GM23338 (cell line): ENCODE measurements around the gene NPY.

Experiments used
- EZH2phosphoT487 ChIP-seq: fragments of 200-600 bp; sonication (generic); IDR thresholded peaks from one replicate; pipeline ENCODE4 v1.8.1; 2018; ENCODE audit warnings: antibody characterized with exemption; ENCODE audit not compliant: unreplicated experiment
- REST ChIP-seq: IDR thresholded peaks from one replicate; pipeline ENCODE4 v1.6.1; 2018; ENCODE audit warnings: antibody characterized with exemption; ENCODE audit not compliant: unreplicated experiment
- TF ChIP-seq, protein P1 (sequence below), 2 experiments: fragments of 200-600 bp in 1 of 2; sonication (generic) in 1 of 2; conservative IDR thresholded peaks; 2 replicates each; pipeline versions ENCODE4 v1.5.1 to v1.6.1; 2016 to 2017; ENCODE audit warnings: antibody characterized with exemption in 2 of 2, low read depth in 2 of 2, mild to moderate bottlenecking in 2 of 2, moderate library complexity in 1 of 2

- TF ChIP-seq, protein P1, sequence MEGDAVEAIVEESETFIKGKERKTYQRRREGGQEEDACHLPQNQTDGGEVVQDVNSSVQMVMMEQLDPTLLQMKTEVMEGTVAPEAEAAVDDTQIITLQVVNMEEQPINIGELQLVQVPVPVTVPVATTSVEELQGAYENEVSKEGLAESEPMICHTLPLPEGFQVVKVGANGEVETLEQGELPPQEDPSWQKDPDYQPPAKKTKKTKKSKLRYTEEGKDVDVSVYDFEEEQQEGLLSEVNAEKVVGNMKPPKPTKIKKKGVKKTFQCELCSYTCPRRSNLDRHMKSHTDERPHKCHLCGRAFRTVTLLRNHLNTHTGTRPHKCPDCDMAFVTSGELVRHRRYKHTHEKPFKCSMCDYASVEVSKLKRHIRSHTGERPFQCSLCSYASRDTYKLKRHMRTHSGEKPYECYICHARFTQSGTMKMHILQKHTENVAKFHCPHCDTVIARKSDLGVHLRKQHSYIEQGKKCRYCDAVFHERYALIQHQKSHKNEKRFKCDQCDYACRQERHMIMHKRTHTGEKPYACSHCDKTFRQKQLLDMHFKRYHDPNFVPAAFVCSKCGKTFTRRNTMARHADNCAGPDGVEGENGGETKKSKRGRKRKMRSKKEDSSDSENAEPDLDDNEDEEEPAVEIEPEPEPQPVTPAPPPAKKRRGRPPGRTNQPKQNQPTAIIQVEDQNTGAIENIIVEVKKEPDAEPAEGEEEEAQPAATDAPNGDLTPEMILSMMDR (conservative IDR thresholded peaks at IDR 0.05; ENCODE audit: low read depth in 2 of 2) = no peak
- TF ChIP-seq REST (no peak), EZH2phosphoT487 (no peak)
Measured at GRCh38 chr7:24313777-24314176, 29.8 kb downstream of the NPY start.
